MM.1S (cell line): ENCODE measurements around the gene POLR3G.

ENCODE experiments used
- EZH2 ChIP-seq: fragments of 300-600 bp; sonication (generic); optimal IDR thresholded peaks from 2 replicates; pipeline ENCODE3; 2017; ENCODE audit warnings: low read depth, mild to moderate bottlenecking, antibody characterized with exemption, low read length, mixed read lengths
- EZH2phosphoT487 ChIP-seq: fragments of 300-600 bp; sonication (generic); IDR thresholded peaks from 2 replicates; pipeline ENCODE4 v1.6.1; 2018; ENCODE audit warnings: antibody characterized with exemption, low read length
- TF ChIP-seq, protein P1 (sequence below): fragments of 300-600 bp; sonication (generic); IDR thresholded peaks from 2 replicates; pipeline ENCODE4 v1.5.1; 2016; ENCODE audit warnings: antibody characterized with exemption, low read length, mixed read lengths

DNA sequence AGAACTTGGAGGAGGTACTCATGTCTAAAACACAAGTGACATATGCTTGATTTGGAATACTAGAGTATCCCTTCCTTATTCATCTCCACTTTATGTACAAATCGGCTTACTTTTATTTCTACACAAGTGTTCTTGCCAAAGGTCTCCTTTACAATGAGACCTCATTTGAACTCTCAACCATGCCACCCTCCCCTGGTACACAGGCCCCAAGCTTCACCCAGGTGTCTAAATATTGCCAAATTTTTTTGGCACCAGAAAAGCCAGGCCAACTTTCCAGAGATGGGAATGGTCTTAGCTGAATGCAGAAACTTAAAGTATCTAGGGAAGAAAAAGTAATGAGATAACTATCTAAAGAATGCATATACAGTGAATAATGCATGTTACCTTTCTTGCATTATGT, 35.8 kb downstream of the POLR3G start:
- TF ChIP-seq, protein P1, sequence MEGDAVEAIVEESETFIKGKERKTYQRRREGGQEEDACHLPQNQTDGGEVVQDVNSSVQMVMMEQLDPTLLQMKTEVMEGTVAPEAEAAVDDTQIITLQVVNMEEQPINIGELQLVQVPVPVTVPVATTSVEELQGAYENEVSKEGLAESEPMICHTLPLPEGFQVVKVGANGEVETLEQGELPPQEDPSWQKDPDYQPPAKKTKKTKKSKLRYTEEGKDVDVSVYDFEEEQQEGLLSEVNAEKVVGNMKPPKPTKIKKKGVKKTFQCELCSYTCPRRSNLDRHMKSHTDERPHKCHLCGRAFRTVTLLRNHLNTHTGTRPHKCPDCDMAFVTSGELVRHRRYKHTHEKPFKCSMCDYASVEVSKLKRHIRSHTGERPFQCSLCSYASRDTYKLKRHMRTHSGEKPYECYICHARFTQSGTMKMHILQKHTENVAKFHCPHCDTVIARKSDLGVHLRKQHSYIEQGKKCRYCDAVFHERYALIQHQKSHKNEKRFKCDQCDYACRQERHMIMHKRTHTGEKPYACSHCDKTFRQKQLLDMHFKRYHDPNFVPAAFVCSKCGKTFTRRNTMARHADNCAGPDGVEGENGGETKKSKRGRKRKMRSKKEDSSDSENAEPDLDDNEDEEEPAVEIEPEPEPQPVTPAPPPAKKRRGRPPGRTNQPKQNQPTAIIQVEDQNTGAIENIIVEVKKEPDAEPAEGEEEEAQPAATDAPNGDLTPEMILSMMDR, result no peak
- TF ChIP-seq EZH2 (no peak), EZH2phosphoT487 (no peak)
